K562 (cell line): ENCODE data around the gene BBC3. TPM values are rescaled to one million over a fixed set of nuclear protein-coding genes. Genes with fewer than 3 reads are reported as not detected.

ENCODE experiments used
- BRF2 ChIP-seq: IDR thresholded peaks from 3 replicates; pipeline ENCODE4 v1.6.1; 2011; ENCODE audit warnings: borderline replicate concordance, mild to moderate bottlenecking; ENCODE audit not compliant: insufficient read length, insufficient read depth
- CBFA2T2 ChIP-seq: fragments of 450-650 bp; conservative IDR thresholded peaks from 2 replicates; pipeline ENCODE4 v1.6.1; 2017; ENCODE audit warnings: mild to moderate bottlenecking
- ETS1 ChIP-seq: conservative IDR thresholded peaks from 2 replicates; pipeline ENCODE4 v1.6.1; 2011; ENCODE audit warnings: low read depth, mild to moderate bottlenecking, low read length; ENCODE audit not compliant: control insufficient read depth
- JUND ChIP-seq, 2 experiments: IDR thresholded peaks; 2 replicates in 1 of 2; 3 replicates in 1 of 2; pipeline ENCODE4 v1.6.1; 2011; ENCODE audit warnings: borderline replicate concordance in 2 of 2, low read depth in 2 of 2, low read length in 2 of 2, improper control_type of control experiment in 1 of 2, missing biosample characterization in 1 of 2, missing genetic modification characterization in 1 of 2, missing genetic modification reagents in 1 of 2
- KDM2B ChIP-seq: fragments of 250-450 bp; sonication (Bioruptor Pico); IDR thresholded peaks from 2 replicates; pipeline ENCODE4 v1.8.0; 2021; ENCODE audit warnings: mild to moderate bottlenecking, moderate library complexity
- MAFK ChIP-seq: IDR thresholded peaks from 2 replicates; pipeline ENCODE4 v1.6.1; 2011; ENCODE audit warnings: low read length, improper control_type of control experiment
- NCOA2 ChIP-seq, 2 experiments: fragments of 450-650 bp; IDR thresholded peaks; 2 replicates each; pipeline ENCODE4 v1.6.1; 2018; ENCODE audit warnings: mild to moderate bottlenecking in 2 of 2, moderate library complexity in 1 of 2; ENCODE audit not compliant: partially characterized antibody in 2 of 2
- PRMT5 ChIP-seq: sonication (generic); formaldehyde crosslinking; IDR thresholded peaks from 2 replicates; pipeline ENCODE4 v1.5.0; 2020; ENCODE audit warnings: missing genetic modification reagents
- RBM34 ChIP-seq: fragments of 200-400 bp; formaldehyde crosslinking; IDR thresholded peaks from 2 replicates; pipeline ENCODE4 v1.6.1; 2018; ENCODE audit warnings: low read length, borderline replicate concordance; ENCODE audit not compliant: insufficient read depth
- SIN3A ChIP-seq, 2 experiments: fragments of 150-350 bp in 1 of 2; IDR thresholded peaks; 2 replicates each; pipeline ENCODE4 v1.6.1; 2011 to 2016; ENCODE audit warnings: borderline replicate concordance in 2 of 2, low read depth in 2 of 2, low read length in 2 of 2, mild to moderate bottlenecking in 2 of 2, moderate library complexity in 2 of 2; ENCODE audit not compliant: control insufficient read depth in 1 of 2
- SNRNP70 ChIP-seq: fragments of 200-400 bp; formaldehyde crosslinking; optimal IDR thresholded peaks from 2 replicates; pipeline ENCODE3; 2017; ENCODE audit warnings: low read depth, low read length
- THRB ChIP-seq: fragments of 450-650 bp; formaldehyde crosslinking; conservative IDR thresholded peaks from 2 replicates; pipeline ENCODE4 v1.4.0; 2022; ENCODE audit warnings: mild to moderate bottlenecking, missing genetic modification characterization
- TRIM25 ChIP-seq: fragments of 450-650 bp; IDR thresholded peaks from 2 replicates; pipeline ENCODE4 v1.7.0; 2016; ENCODE audit warnings: borderline replicate concordance
- ZBTB43 ChIP-seq: sonication (generic); formaldehyde crosslinking; IDR thresholded peaks from 2 replicates; pipeline ENCODE4 v1.8.0; 2023; ENCODE audit warnings: mild to moderate bottlenecking, missing genetic modification reagents
- ZNF197 ChIP-seq: fragments of 200-800 bp; sonication (Bioruptor generic); IDR thresholded peaks from 2 replicates; pipeline ENCODE4 v1.6.1; 2016; ENCODE audit warnings: low read depth, missing genetic modification characterization, missing compliant biosample characterization
- ZNF24 ChIP-seq: fragments of 450-650 bp; IDR thresholded peaks from 2 replicates; pipeline ENCODE4 v1.6.1; 2016
- ZNF316 ChIP-seq: fragments of 450-650 bp; IDR thresholded peaks from 2 replicates; pipeline ENCODE4 v1.6.1; 2016
- ZNF347 ChIP-seq: fragments of 450-650 bp; formaldehyde crosslinking; IDR thresholded peaks from 2 replicates; pipeline ENCODE4 v1.4.0; 2020; ENCODE audit warnings: low read depth, mild to moderate bottlenecking, moderate library complexity
- ZNF41 ChIP-seq: fragments of 250-450 bp; sonication (Bioruptor Pico); conservative IDR thresholded peaks from 2 replicates; pipeline ENCODE4 v1.4.0; 2020; ENCODE audit warnings: mild to moderate bottlenecking
- ZNF717 ChIP-seq: fragments of 250-450 bp; sonication (Bioruptor Pico); IDR thresholded peaks from 2 replicates; pipeline ENCODE4 v1.5.0; 2021
- polyA plus RNA-seq, 8 experiments: library from polyadenylated mRNA; depleted of rRNA in 4 of 8; stranded (reverse) in 5 of 8; unstranded in 3 of 8; fragments of >200 nt; fragmentation: Nextera tagmentation in 2 of 8; fragmentation: Illumina TruSeq in 1 of 8; extraction: Ambion mirVana in 2 of 8; extraction: Trizol in 1 of 8; gene quantifications; 2 replicates each; pipeline versions ENCODE4 v1.2.1 to v1.2.3, GENCODE V29; 2011 to 2014; ENCODE audit warnings: inconsistent platforms in 1 of 8, missing spikeins in 1 of 8
- total RNA-seq, 7 experiments: library from RNA; depleted of rRNA in 6 of 7; stranded (reverse); fragments of >200 nt in 6 of 7; fragmentation: Illumina TruSeq in 2 of 7; extraction: Trizol in 2 of 7; gene quantifications; 2 replicates each; pipeline versions ENCODE4 v1.2.1 to v1.2.3, GENCODE V29; 2011 to 2021; ENCODE audit warnings: low replicate concordance in 1 of 7

Gene BBC3
- total and polyA plus RNA-seq, 9 of the 15 experiments (the other 6 are each of a cell fraction or from before 2014, with no cell fraction given) = 0.15 to 30.7 (median 4.8) TPM

GRCh38 chr19:47230054-47230920 lies 712 bp downstream of the BBC3 start (continued):
- TF ChIP-seq SNRNP70 (no peak), THRB (CRISPR knock-in tag) (peak; percentile 46; the same call in 1 of the 2 replicates), KDM2B (no peak), NCOA2 (IDR thresholded peaks at IDR 0.05; ENCODE audit: partially characterized antibody in 2 of 2) (no peak), SIN3A (IDR thresholded peaks at IDR 0.05; ENCODE audit: borderline replicate concordance in 2 of 2, control insufficient read depth in 1 of 2, low read depth in 2 of 2, low read length in 2 of 2) (peak; percentile 64 to 89; a peak in 2 of 4 replicates), ZNF41 (no peak), ZNF316 (peak; percentile 30; the same call in 1 of the 2 replicates), ZNF347 (CRISPR knock-in tag) (no peak), ZBTB43 (no peak), TRIM25 (peak; percentile 76; the same call in 1 of the 2 replicates), ZNF24 (no peak), PRMT5 (CRISPR knock-in tag) (no peak), JUND (IDR thresholded peaks at IDR 0.05; ENCODE audit: borderline replicate concordance, low read depth, low read length) (no peak; the same call in 1 of the 2 replicates), JUND (tag; IDR thresholded peaks at IDR 0.05; ENCODE audit: borderline replicate concordance, low read depth, low read length) (no peak), ZNF717 (CRISPR knock-in tag) (no peak), RBM34 (0 out of 2 replicates have a peak, but pooled peaks have one; percentile 63), CBFA2T2 (no peak), ETS1 (peak; percentile 65), MAFK (no peak), ZNF197 (no peak), BRF2 (no peak)
